AG04449 (cell line): Measurements from ENCODE around the gene SPP2.
A peak's percentile ranks its signal among the peaks of the same experiment; 100 is the strongest.

Experiments
- CTCF ChIA-PET: fragments of 350-600 bp; formaldehyde crosslinking; extraction: SDS; loops from one replicate; lab custom pipeline; 2021; ENCODE audit warnings: antibody characterized with exemption; lab: Yijun Ruan, JAX
- POLR2A ChIA-PET: fragments of 400-600, 350-600 bp; formaldehyde crosslinking; extraction: SDS; loops from one replicate; lab custom pipeline; 2020; ENCODE audit warnings: antibody characterized with exemption, inconsistent platforms; lab: Yijun Ruan, JAX
- DNase-seq: peaks from one replicate; pipeline ENCODE4 v3.0.0-alpha.2; 2010; ENCODE audit warnings: low read depth, low spot score
- H3K4me3 ChIP-seq: 2 replicates; pipeline ENCODE4 v1.5.1; 2011; ENCODE audit warnings: low read depth, mild to moderate bottlenecking, control low read depth, low read length
- CTCF ChIP-seq: IDR thresholded peaks from one replicate; pipeline ENCODE4 v1.5.1; 2011; ENCODE audit warnings: mild to moderate bottlenecking, moderate library complexity, low read length, control low read depth, inconsistent platforms; ENCODE audit not compliant: insufficient read depth; ENCODE audit errors: missing control alignments

The SPP2 gene

GRCh38 chr2:234024304-234024703, 26.2 kb upstream of the SPP2 start:
- ChIA-PET POLR2A (no interaction called here), CTCF (no interaction called here)
- no peak for DNase-seq
- H3K4me3 ChIP-seq: no peak overlapping the region
- no peak for TF ChIP-seq CTCF

GRCh38 chr2:234025466-234025865, 25.0 kb upstream of the SPP2 start:
- no peak for DNase-seq
- ChIA-PET POLR2A (no interaction called here), CTCF (interaction anchor here (1.2 to 1.4 kb wide), 3 partner anchors 43 to 520 kb away, joined by 3 read pairs; no protein-coding TSS in a partner anchor)
- no peak for TF ChIP-seq CTCF
- H3K4me3 ChIP-seq: peak overlapping the region; percentile 49

GRCh38 chr2:234025891-234026401, 24.6 kb upstream of the SPP2 start:
- TF ChIP-seq CTCF: no peak
- ChIA-PET CTCF (interaction anchor here (1.2 to 1.4 kb wide), 3 partner anchors 43 to 520 kb away, joined by 3 read pairs; no protein-coding TSS in a partner anchor), POLR2A (no interaction called here)
- no peak for DNase-seq
- H3K4me3 ChIP-seq: peak overlapping the region; percentile 49

- ChIA-PET CTCF (no interaction called here), POLR2A (no interaction called here)
- H3K4me3 ChIP-seq: no peak overlapping the region
- no peak for DNase-seq
- no peak for TF ChIP-seq CTCF
Observed at GRCh38 chr2:234026693-234027254, 23.7 kb upstream of the SPP2 start.

DNA sequence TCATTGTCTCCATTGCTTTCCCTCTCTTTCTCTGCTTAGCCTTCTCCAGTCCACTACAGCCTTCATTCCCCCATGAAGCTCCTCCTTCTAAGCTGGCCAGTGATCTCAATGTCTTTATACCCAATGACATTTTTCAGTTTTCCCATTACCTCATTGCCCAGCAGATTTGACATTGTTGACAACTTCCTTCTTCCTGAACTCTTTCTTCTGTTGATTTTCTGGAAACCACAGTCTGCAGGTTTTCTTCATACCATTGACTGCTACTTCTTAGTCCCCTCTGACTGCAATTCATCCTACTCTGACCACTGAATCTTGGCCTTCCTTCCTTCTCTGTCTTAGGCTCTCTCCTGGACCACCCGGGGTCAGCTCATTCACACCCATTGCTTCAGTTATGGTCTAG, 22.9 kb upstream of the SPP2 start:
- CTCF ChIA-PET: interaction anchor here (2.0 kb wide), 1 partner anchor 19 kb away, joined by 4 read pairs; no protein-coding TSS in a partner anchor
- POLR2A ChIA-PET: no interaction called here
- no peak overlapping the region for H3K4me3 ChIP-seq
- no peak for DNase-seq
- TF ChIP-seq CTCF: no peak

- TF ChIP-seq CTCF: no peak
- ChIA-PET CTCF (interaction anchor here (2.0 kb wide), 1 partner anchor 21 kb away, joined by 4 read pairs; no protein-coding TSS in a partner anchor), POLR2A (no interaction called here)
- no peak overlapping the region for H3K4me3 ChIP-seq
- no peak for DNase-seq
Observed at GRCh38 chr2:234029150-234029733, 21.3 kb upstream of the SPP2 start.
